Liver (tissue), 9 donors: ENCODE data around the gene ACYP2. TPM values are rescaled to one million over a fixed set of nuclear protein-coding genes. Genes with fewer than 3 reads are reported as not detected.

Experiments used
- DNase-seq: peaks from one replicate; pipeline ENCODE4 v3.0.0-alpha.2; 2017; ENCODE audit warnings: low spot score
- H3K27ac ChIP-seq, 2 donors: one replicate each; pipeline ENCODE4 v1.7.0; 2013; ENCODE audit warnings: inconsistent platforms in 2 of 2, low read length in 2 of 2, control low read depth in 1 of 2, low read depth in 1 of 2, mild to moderate bottlenecking in 1 of 2
- H3K27me3 ChIP-seq, 4 donors: one replicate each; pipeline versions ENCODE4 v1.6.1 to v1.7.0; 2013; ENCODE audit warnings: low read length in 3 of 4, inconsistent platforms in 1 of 4, mild to moderate bottlenecking in 1 of 4, moderate library complexity in 1 of 4; ENCODE audit not compliant: control insufficient read depth in 4 of 4, insufficient read depth in 4 of 4
- H3K36me3 ChIP-seq, 4 donors: one replicate each; pipeline versions ENCODE4 v1.6.1 to v1.7.0; 2013; ENCODE audit warnings: low read length in 3 of 4, mild to moderate bottlenecking in 3 of 4, low read depth in 1 of 4, moderate library complexity in 1 of 4; ENCODE audit not compliant: control insufficient read depth in 4 of 4, insufficient read depth in 3 of 4
- H3K4me1 ChIP-seq, 4 donors: one replicate each; pipeline versions ENCODE4 v1.6.1 to v1.7.0; 2013; ENCODE audit warnings: low read length in 3 of 4, mild to moderate bottlenecking in 3 of 4, moderate library complexity in 1 of 4; ENCODE audit not compliant: control insufficient read depth in 4 of 4, insufficient read depth in 4 of 4
- H3K4me3 ChIP-seq, 3 donors: one replicate each; pipeline versions ENCODE4 v1.6.1 to v1.7.0; 2013; ENCODE audit warnings: low read length in 3 of 3, control low read depth in 1 of 3, low read depth in 1 of 3, mild to moderate bottlenecking in 1 of 3
- H3K9ac ChIP-seq, 2 donors: one replicate each; pipeline ENCODE4 v1.7.0; 2013; ENCODE audit warnings: low read length in 2 of 2, mild to moderate bottlenecking in 2 of 2, moderate library complexity in 2 of 2, control low read depth in 1 of 2, low read depth in 1 of 2
- H3K9me3 ChIP-seq, 4 donors: one replicate each; pipeline versions ENCODE4 v1.6.1 to v1.7.0; 2013; ENCODE audit warnings: low read length in 3 of 4; ENCODE audit not compliant: control insufficient read depth in 4 of 4
- ATF3 ChIP-seq: IDR thresholded peaks from 2 replicates; pipeline ENCODE4 v1.6.1; 2016; ENCODE audit warnings: antibody characterized with exemption
- CTCF ChIP-seq: fragments of 150-350 bp; IDR thresholded peaks from 2 replicates; pipeline ENCODE4 v1.5.1; 2017; ENCODE audit warnings: improper control_type of control experiment, low read depth, low read length; ENCODE audit not compliant: missing input control
- EGR1 ChIP-seq, 2 donors: IDR thresholded peaks; 2 replicates each; pipeline ENCODE4 v1.6.1; 2016 to 2018; ENCODE audit warnings: antibody characterized with exemption in 2 of 2, low read depth in 2 of 2
- FOXA1 ChIP-seq: IDR thresholded peaks from 2 replicates; pipeline ENCODE4 v1.6.1; 2016; ENCODE audit warnings: antibody characterized with exemption
- FOXA2 ChIP-seq: IDR thresholded peaks from 2 replicates; pipeline ENCODE4 v1.6.1; 2016; ENCODE audit warnings: antibody characterized with exemption
- GABPA ChIP-seq, 2 donors: IDR thresholded peaks in 1 of 2; conservative IDR thresholded peaks in 1 of 2; 2 replicates each; pipeline ENCODE4 v1.6.1; 2016; ENCODE audit warnings: antibody characterized with exemption in 2 of 2, mild to moderate bottlenecking in 1 of 2, moderate library complexity in 1 of 2
- HNF4A ChIP-seq, 2 donors: conservative IDR thresholded peaks; 2 replicates each; pipeline ENCODE4 v1.6.1; 2016; ENCODE audit warnings: antibody characterized with exemption in 2 of 2, mild to moderate bottlenecking in 2 of 2
- HNF4G ChIP-seq: IDR thresholded peaks from 2 replicates; pipeline ENCODE4 v1.6.1; 2016; ENCODE audit warnings: antibody characterized with exemption
- MAX ChIP-seq: IDR thresholded peaks from 2 replicates; pipeline ENCODE4 v1.6.1; 2016; ENCODE audit warnings: antibody characterized with exemption
- NR2F2 ChIP-seq: IDR thresholded peaks from 2 replicates; pipeline ENCODE4 v1.6.1; 2016; ENCODE audit warnings: antibody characterized with exemption
- RAD21 ChIP-seq, 2 donors: IDR thresholded peaks; 2 replicates each; pipeline ENCODE4 v1.6.1; 2016; ENCODE audit warnings: antibody characterized with exemption in 2 of 2, mild to moderate bottlenecking in 2 of 2
- REST ChIP-seq: IDR thresholded peaks from 2 replicates; pipeline ENCODE4 v1.6.1; 2016; ENCODE audit warnings: antibody characterized with exemption, mild to moderate bottlenecking
- RXRA ChIP-seq, 2 donors: IDR thresholded peaks; 2 replicates each; pipeline ENCODE4 v1.6.1; 2017 to 2018; ENCODE audit warnings: antibody characterized with exemption in 2 of 2, mild to moderate bottlenecking in 1 of 2
- SP1 ChIP-seq: IDR thresholded peaks from 2 replicates; pipeline ENCODE4 v1.6.1; 2018; ENCODE audit warnings: antibody characterized with exemption, mild to moderate bottlenecking
- TAF1 ChIP-seq: conservative IDR thresholded peaks from 2 replicates; pipeline ENCODE4 v1.6.1; 2016; ENCODE audit warnings: antibody characterized with exemption, mild to moderate bottlenecking
- YY1 ChIP-seq: IDR thresholded peaks from 2 replicates; pipeline ENCODE4 v1.6.1; 2016; ENCODE audit warnings: antibody characterized with exemption, mild to moderate bottlenecking
- ZBTB33 ChIP-seq: IDR thresholded peaks from 2 replicates; pipeline ENCODE4 v1.6.1; 2016; ENCODE audit warnings: antibody characterized with exemption
- WGBS: extraction: QIAGEN DNeasy Blood & Tissue Kit; methylation state at CpG from one replicate; pipeline ENCODE4 v1.1.7; 2013; 5-methylcytosine and 5-hydroxymethylcytosine counted together
- polyA plus RNA-seq, 2 donors: library from polyadenylated mRNA; stranded (reverse) in 1 of 2; unstranded in 1 of 2; fragments of 200-250 nt in 1 of 2; fragments of >200 nt in 1 of 2; fragmentation: Nextera tagmentation in 1 of 2; extraction: Ambion mirVana in 1 of 2; gene quantifications; one replicate each; pipeline versions ENCODE4 v1.2.1 to v1.2.3, GENCODE V29; 2013 to 2015
- total RNA-seq, 2 donors: library from RNA; depleted of rRNA; stranded (reverse); fragments of >200 nt; gene quantifications; one replicate each; pipeline ENCODE4 v1.2.3, GENCODE V29; 2014
- donor health status: healthy.
- donor health status: healthy.
- donor health status: healthy.
- donor health status: healthy.
- donor health status: healthy.

ACYP2 gene
- total and polyA plus RNA-seq, 4 donors = 13.1 to 44.3 (median 15.4) TPM

GRCh38 chr2:54271189-54271588 is 155.8 kb downstream of the ACYP2 start:
- H3K4me3 ChIP-seq = no peak overlapping the region
- no peaks in the 10 kb centered on the region for H3K27me3 ChIP-seq
- no peak for DNase-seq
- no peak overlapping the region for H3K9ac ChIP-seq
- H3K9me3 ChIP-seq = no peaks in the 10 kb centered on the region
- TF ChIP-seq RAD21 (IDR thresholded peaks at IDR 0.05) = no peak
- no peak for TF ChIP-seq YY1
- no peak for TF ChIP-seq ATF3
- TF ChIP-seq CTCF = no peak
- no peak for TF ChIP-seq FOXA1
- TF ChIP-seq RXRA (IDR thresholded peaks at IDR 0.05) = no peak
- no peak for TF ChIP-seq ZBTB33
- no peak for TF ChIP-seq REST
- no peak for TF ChIP-seq TAF1
- no peak for TF ChIP-seq NR2F2
- no peak for TF ChIP-seq GABPA (IDR thresholded peaks at IDR 0.05 in 1 of 2, conservative IDR thresholded peaks at IDR 0.05 in 1 of 2)
- TF ChIP-seq SP1 = no peak
- TF ChIP-seq EGR1 (IDR thresholded peaks at IDR 0.05; ENCODE audit: low read depth in 2 of 2) = no peak
- no peak for TF ChIP-seq FOXA2
- TF ChIP-seq MAX = no peak
- no peak for TF ChIP-seq HNF4A (conservative IDR thresholded peaks at IDR 0.05)
- no peak for TF ChIP-seq HNF4G
- H3K27ac ChIP-seq = no peak overlapping the region
- 96% methylated on average over 4 of the region's 4 CpGs for WGBS
- no peaks in the 10 kb centered on the region for H3K36me3 ChIP-seq
- H3K4me1 ChIP-seq = no peaks in the 10 kb centered on the region
